Activated B cell treated with CpG ODN at 0.5 μM for 24 hours (primary cell): ENCODE data around the gene SETMAR. TPM values are rescaled to one million over a fixed set of nuclear protein-coding genes. Genes with fewer than 3 reads are reported as not detected.
"Not testable (repeated sequence)": the region's sequence is repeated elsewhere in the genome, so short reads cannot be mapped to it uniquely, and the experiment has no call there.

Experiments
- ATAC-seq: fragments of 200-7000 bp; cut with Tn5 transposase; one replicate; pipeline ENCODE4 v1.10.0; 2021; ENCODE audit warnings: low read depth, mild to moderate bottlenecking, moderate library complexity
- CTCF ChIA-PET: fragments of 350-600 bp; sonication (Branson Sonifier 250); formaldehyde crosslinking; loops from one replicate; lab custom pipeline; 2021; ENCODE audit warnings: antibody characterized with exemption; lab: Charles Lee
- POLR2A ChIA-PET: fragments of 350-600 bp; sonication (Branson Sonifier 250); formaldehyde crosslinking; loops from one replicate; lab custom pipeline; 2021; ENCODE audit warnings: antibody characterized with exemption; lab: Charles Lee
- DNase-seq: peaks from one replicate; pipeline ENCODE4 v3.0.0; 2022
- H3K27ac Mint-ChIP-seq: one replicate; pipeline ENCODE4 v1.8.0; 2020; ENCODE audit warnings: mixed read lengths
- H3K27me3 Mint-ChIP-seq: one replicate; pipeline ENCODE4 v1.8.0; 2021; ENCODE audit warnings: mixed read lengths
- H3K36me3 Mint-ChIP-seq: one replicate; pipeline ENCODE4 v1.8.0; 2021; ENCODE audit warnings: low read depth, mixed read lengths
- H3K4me1 Mint-ChIP-seq: one replicate; pipeline ENCODE4 v1.8.0; 2021; ENCODE audit warnings: mixed read lengths
- H3K4me3 Mint-ChIP-seq: one replicate; pipeline ENCODE4 v1.8.0; 2020; ENCODE audit warnings: mild to moderate bottlenecking, mixed read lengths
- H3K9me3 Mint-ChIP-seq: one replicate; pipeline ENCODE4 v1.8.0; 2020; ENCODE audit warnings: mixed read lengths
- intact Hi-C: fragments of 100-400 bp; cut with micrococcal nuclease; formaldehyde crosslinking; loops from one replicate; pipeline ENCODE4 v1.15.1; 2024
- total RNA-seq: library from RNA; stranded (reverse); gene quantifications from 2 replicates; pipeline ENCODE4 v1.2.3, GENCODE V29; 2022
- TF ChIP-seq, protein P1 (sequence below): fragments of 200-600 bp; IDR thresholded peaks from one replicate; pipeline ENCODE4 v1.8.0; 2022; ENCODE audit warnings: antibody characterized with exemption, mild to moderate bottlenecking

Gene SETMAR
- total RNA-seq, 1 donor from 2014 or later, result 11.4 TPM

DNA sequence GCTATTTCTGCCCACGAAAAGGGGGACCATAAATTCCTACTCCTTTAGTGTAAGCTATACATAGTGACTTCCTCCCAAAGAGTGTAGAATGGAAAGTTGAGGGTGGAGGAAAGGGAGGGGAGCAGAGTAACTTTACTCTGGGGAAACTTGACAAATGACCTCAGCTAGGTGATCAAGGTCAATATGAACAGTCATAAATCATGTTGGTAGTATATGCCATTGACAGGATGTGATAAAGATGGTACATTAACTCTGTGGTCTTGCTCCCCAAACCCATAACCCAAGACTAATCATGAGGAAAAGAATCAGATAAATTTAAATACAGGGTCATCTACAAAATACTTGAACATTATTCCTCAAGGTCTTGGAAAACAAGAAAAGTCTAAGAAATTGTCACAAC is 18.6 kb downstream of the SETMAR start:
- intact Hi-C loops, result no loop called here

DNA sequence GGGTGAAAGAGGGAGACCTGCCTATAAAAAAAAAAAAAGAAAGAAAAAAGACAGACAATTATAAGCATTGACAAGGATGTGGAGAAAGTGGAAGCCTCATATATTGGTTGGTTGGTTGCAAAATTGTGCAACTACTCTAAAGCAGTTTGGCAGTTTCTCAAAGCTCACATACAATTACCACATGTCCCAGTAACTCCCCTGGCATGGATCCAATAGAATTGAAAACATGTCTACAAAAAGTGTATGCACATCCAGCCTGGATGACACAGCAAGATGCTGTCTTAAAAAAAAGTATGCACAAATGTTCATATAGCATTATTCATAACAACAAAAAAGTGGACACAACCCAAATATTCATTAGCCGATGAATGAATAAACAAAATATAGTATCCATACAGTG is 19.5 kb downstream of the SETMAR start:
- Mint-ChIP-seq H3K27me3 (no peaks in the 10 kb centered on the region), H3K4me1 (peaks cover 1% of the 10 kb centered on the region), H3K4me3 (no peak overlapping the region), H3K36me3 (peaks cover 2% of the 10 kb centered on the region), H3K9me3 (peaks cover 2% of the 10 kb centered on the region), H3K27ac (no peak overlapping the region)
- no peak for ATAC-seq
- no peak for DNase-seq
- intact Hi-C loops, result no loop called here
- CTCF ChIA-PET, result no interaction called here
- TF ChIP-seq, protein P1, sequence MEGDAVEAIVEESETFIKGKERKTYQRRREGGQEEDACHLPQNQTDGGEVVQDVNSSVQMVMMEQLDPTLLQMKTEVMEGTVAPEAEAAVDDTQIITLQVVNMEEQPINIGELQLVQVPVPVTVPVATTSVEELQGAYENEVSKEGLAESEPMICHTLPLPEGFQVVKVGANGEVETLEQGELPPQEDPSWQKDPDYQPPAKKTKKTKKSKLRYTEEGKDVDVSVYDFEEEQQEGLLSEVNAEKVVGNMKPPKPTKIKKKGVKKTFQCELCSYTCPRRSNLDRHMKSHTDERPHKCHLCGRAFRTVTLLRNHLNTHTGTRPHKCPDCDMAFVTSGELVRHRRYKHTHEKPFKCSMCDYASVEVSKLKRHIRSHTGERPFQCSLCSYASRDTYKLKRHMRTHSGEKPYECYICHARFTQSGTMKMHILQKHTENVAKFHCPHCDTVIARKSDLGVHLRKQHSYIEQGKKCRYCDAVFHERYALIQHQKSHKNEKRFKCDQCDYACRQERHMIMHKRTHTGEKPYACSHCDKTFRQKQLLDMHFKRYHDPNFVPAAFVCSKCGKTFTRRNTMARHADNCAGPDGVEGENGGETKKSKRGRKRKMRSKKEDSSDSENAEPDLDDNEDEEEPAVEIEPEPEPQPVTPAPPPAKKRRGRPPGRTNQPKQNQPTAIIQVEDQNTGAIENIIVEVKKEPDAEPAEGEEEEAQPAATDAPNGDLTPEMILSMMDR, result no peak
- POLR2A ChIA-PET, result no interaction called here

More for the DNA sequence above, 18.6 kb downstream of the SETMAR start:
- ATAC-seq (no peak), DNase-seq (no peak)
- Mint-ChIP-seq H3K27ac (no peak overlapping the region), H3K4me1 (peaks cover 1% of the 10 kb centered on the region), H3K9me3 (no peaks in the 10 kb centered on the region), H3K27me3 (no peaks in the 10 kb centered on the region), H3K4me3 (no peak overlapping the region), H3K36me3 (peaks cover 6% of the 10 kb centered on the region)
- ChIA-PET POLR2A (interaction anchor here (0.6 kb wide), 1 partner anchor 14 kb away, joined by 3 read pairs; no protein-coding TSS in a partner anchor), CTCF (no interaction called here)
- TF ChIP-seq, protein P1, result no peak

DNA sequence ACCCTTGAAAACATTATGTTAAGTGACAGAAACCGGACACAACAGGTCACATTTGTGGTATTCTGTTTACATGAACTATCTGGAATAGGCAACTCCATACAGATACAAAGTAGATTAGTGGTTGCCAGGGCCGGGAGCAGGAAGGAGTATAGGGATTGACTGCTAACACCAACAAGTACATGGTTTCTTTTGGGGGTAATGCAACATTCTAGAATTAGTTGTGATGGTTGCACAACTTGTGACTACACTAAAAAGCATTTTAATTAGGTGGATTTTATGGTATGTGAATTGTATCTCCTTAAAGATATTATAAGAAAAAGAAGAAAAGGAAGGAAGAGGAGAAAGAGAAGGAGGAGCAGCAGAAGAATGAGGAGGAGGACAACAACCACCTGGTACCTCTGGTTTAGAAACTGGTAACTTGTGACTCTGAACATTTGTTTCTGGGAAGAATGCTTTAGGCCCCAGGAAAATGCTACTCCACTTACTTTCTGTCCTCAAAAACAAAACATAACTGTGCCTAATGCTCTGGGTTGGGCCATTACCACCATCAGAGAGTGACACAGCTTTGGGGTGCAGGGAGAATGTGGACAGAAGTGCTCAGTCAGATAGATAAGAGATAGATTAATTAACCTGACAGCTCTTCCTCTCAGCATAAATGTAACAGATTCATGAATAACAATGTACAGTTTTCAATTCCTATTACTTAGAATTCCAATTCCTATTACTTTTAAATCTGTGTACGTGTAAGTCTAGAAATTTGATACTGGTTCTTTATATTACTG is 20.3 kb downstream of the SETMAR start:
- ChIA-PET POLR2A (no interaction called here), CTCF (no interaction called here)
- H3K4me1 Mint-ChIP-seq, result peaks cover 1% of the 10 kb centered on the region
- no peaks in the 10 kb centered on the region for H3K27me3 Mint-ChIP-seq
- TF ChIP-seq, protein P1, result no peak
- peaks cover 5% of the 10 kb centered on the region for H3K9me3 Mint-ChIP-seq
- intact Hi-C loops, result no loop called here
- H3K36me3 Mint-ChIP-seq, result peaks cover 2% of the 10 kb centered on the region
- no peak for ATAC-seq
- H3K27ac Mint-ChIP-seq, result no peak overlapping the region
- DNase-seq, result no peak
- no peak overlapping the region for H3K4me3 Mint-ChIP-seq

DNA sequence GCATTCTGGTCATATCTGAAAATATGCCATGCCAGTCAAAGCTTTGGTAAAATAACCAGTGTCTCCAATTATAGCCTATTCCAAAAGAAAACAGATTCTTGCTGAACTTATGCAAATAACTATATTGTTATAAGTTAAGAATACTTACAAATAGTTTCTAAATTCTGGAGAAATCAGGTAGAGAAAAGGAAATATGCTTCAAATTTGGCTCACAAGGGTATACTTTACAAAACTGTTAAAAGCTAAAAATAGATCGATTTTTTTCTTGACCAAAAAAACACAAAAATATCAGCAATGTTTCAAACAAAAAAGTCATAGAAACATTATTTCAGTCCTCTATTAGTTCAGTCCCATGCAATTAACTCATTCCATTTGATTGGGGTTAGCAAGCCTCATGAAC is 23.7 kb downstream of the SETMAR start:
- Mint-ChIP-seq H3K9me3 (peaks cover 18% of the 10 kb centered on the region), H3K27me3 (no peaks in the 10 kb centered on the region), H3K36me3 (peaks cover 14% of the 10 kb centered on the region), H3K4me1 (no peaks in the 10 kb centered on the region), H3K27ac (no peak overlapping the region), H3K4me3 (no peak overlapping the region)
- intact Hi-C loops, result no loop called here
- CTCF ChIA-PET, result interaction anchor here (0.6 to 1.1 kb wide), 3 partner anchors 50 to 306 kb away, joined by 3 to 4 read pairs (median 3); no protein-coding TSS in a partner anchor
- POLR2A ChIA-PET, result interaction anchor here (0.6 kb wide), 1 partner anchor 1899 kb away, joined by 4 read pairs; no protein-coding TSS in a partner anchor
- no peak for ATAC-seq
- no peak for DNase-seq
- TF ChIP-seq, protein P1, result no peak

DNA sequence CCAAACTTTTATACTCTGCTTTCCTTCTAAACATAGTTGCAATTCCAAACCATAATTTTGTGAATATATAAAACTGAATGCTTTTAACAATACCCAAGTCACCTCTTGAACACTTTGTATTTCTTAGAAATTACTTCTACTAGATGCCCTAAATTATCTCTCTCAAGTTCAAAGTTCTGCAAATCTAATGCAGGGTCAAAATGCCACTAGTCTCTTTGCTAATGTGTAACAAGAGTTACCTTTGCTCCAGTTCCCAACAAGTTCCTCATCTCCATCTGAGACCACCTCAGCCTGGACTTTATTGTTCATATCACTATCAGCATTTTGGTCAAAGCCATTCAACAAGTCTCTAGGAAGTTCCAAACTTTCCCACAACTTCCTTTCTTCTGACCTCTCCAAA is 26.6 kb downstream of the SETMAR start:
- H3K4me1 Mint-ChIP-seq, ATAC-seq, intact Hi-C loops, CTCF ChIA-PET, H3K27me3 Mint-ChIP-seq, H3K4me3 Mint-ChIP-seq, DNase-seq, H3K27ac Mint-ChIP-seq, POLR2A ChIA-PET: not testable (repeated sequence)
- Mint-ChIP-seq H3K36me3 (peaks cover 13% of the 10 kb centered on the region), H3K9me3 (peaks cover 18% of the 10 kb centered on the region)
